ENCODE measurements around the gene HIVEP2.

The HIVEP2 gene

GRCh38 chr6:142787422-142787821 lies 157.6 kb downstream of the HIVEP2 start:
- DNase-seq (ENCODE audit: insufficient read length, low spot score), result no peak
- no peak for FAIRE-seq
- no peak for TF ChIP-seq POLR2A (IDR thresholded peaks at IDR 0.05; ENCODE audit: low read depth, low read length)
- no peak for TF ChIP-seq POLR2AphosphoS5 (IDR thresholded peaks at IDR 0.05; ENCODE audit: low read depth, low read length)
- TF ChIP-seq TAF1 (IDR thresholded peaks at IDR 0.05; ENCODE audit: low read depth, low read length), result no peak
- TF ChIP-seq SPI1 (IDR thresholded peaks at IDR 0.05; ENCODE audit: low read depth, low read length), result no peak
- no peak for TF ChIP-seq POU2F2 (IDR thresholded peaks at IDR 0.05; ENCODE audit: low read depth, low read length)
- TF ChIP-seq PAX5 (IDR thresholded peaks at IDR 0.05; ENCODE audit: insufficient read depth, low read length, severe bottlenecking), result no peak

GRCh38 chr6:142786476-142786875 lies 158.5 kb downstream of the HIVEP2 start:
- FAIRE-seq (no peak), DNase-seq (ENCODE audit: insufficient read length, low spot score) (no peak)
- TF ChIP-seq PAX5 (IDR thresholded peaks at IDR 0.05; ENCODE audit: insufficient read depth, low read length, severe bottlenecking), result no peak
- TF ChIP-seq POU2F2 (IDR thresholded peaks at IDR 0.05; ENCODE audit: low read depth, low read length), result no peak
- no peak for TF ChIP-seq POLR2AphosphoS5 (IDR thresholded peaks at IDR 0.05; ENCODE audit: low read depth, low read length)
- TF ChIP-seq POLR2A (IDR thresholded peaks at IDR 0.05; ENCODE audit: low read depth, low read length), result no peak
- TF ChIP-seq SPI1 (IDR thresholded peaks at IDR 0.05; ENCODE audit: low read depth, low read length), result no peak
- TF ChIP-seq TAF1 (IDR thresholded peaks at IDR 0.05; ENCODE audit: low read depth, low read length), result no peak

DNA sequence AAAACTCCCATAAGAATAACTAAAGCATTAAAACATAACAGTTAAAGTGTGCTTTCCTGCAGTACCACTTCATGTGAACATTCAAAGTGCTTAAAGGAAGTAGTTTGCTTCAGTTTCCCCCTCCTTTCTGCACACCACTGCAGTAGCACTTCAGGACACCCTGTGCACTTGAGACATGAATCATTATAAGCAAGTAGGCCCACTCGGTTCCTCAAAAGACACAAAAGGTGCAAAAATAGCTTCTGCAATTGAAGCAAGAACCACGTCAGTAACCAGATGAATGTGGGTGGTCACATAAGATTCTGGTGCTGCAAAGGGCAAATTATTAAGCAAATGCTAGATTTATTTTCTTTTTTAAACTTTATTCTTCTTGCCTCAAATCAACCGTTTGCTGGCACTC lies 160.6 kb downstream of the HIVEP2 start:
- TF ChIP-seq POLR2AphosphoS5 (IDR thresholded peaks at IDR 0.05; ENCODE audit: low read depth, low read length), result no peak
- TF ChIP-seq POLR2A (IDR thresholded peaks at IDR 0.05; ENCODE audit: low read depth, low read length), result no peak
- peak; percentile 21; the same call in 1 of the 2 replicates for TF ChIP-seq POU2F2 (IDR thresholded peaks at IDR 0.05; ENCODE audit: low read depth, low read length)
- no peak for TF ChIP-seq TAF1 (IDR thresholded peaks at IDR 0.05; ENCODE audit: low read depth, low read length)
- no peak for TF ChIP-seq PAX5 (IDR thresholded peaks at IDR 0.05; ENCODE audit: insufficient read depth, low read length, severe bottlenecking)
- peak; percentile 92 for TF ChIP-seq SPI1 (IDR thresholded peaks at IDR 0.05; ENCODE audit: low read depth, low read length)
- peak; percentile 21 for DNase-seq (ENCODE audit: insufficient read length, low spot score)
- FAIRE-seq, result peak; percentile 99

GRCh38 chr6:142783499-142783898 lies 161.5 kb downstream of the HIVEP2 start:
- FAIRE-seq, result no peak
- DNase-seq (ENCODE audit: insufficient read length, low spot score), result no peak
- TF ChIP-seq TAF1 (IDR thresholded peaks at IDR 0.05; ENCODE audit: low read depth, low read length), result no peak

DNA sequence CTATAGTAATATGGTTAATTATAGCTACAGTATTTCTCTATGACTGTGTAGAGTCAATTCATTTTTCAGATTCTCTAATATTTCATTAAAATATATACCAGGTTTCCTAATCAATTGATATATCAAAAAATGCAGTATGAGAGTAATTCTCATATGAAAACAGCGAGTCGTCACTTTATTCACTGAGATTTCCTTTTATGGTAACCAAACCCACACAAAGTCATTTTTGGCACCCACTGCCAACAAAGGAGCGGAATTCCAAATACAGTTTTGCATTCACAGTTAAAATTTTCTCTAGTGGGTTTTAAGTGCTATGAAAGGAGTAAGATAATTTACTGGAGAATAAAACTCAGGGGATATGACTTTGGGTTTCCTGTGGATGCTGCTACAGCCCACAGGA lies 163.8 kb downstream of the HIVEP2 start:
- no peak for FAIRE-seq
- no peak for DNase-seq (ENCODE audit: insufficient read length, low spot score)
- TF ChIP-seq PAX5 (IDR thresholded peaks at IDR 0.05; ENCODE audit: insufficient read depth, low read length, severe bottlenecking) (no peak), POLR2A (IDR thresholded peaks at IDR 0.05; ENCODE audit: low read depth, low read length) (no peak), POU2F2 (IDR thresholded peaks at IDR 0.05; ENCODE audit: low read depth, low read length) (no peak), POLR2AphosphoS5 (IDR thresholded peaks at IDR 0.05; ENCODE audit: low read depth, low read length) (no peak), TAF1 (IDR thresholded peaks at IDR 0.05; ENCODE audit: low read depth, low read length) (no peak), SPI1 (IDR thresholded peaks at IDR 0.05; ENCODE audit: low read depth, low read length) (no peak)

- DNase-seq (ENCODE audit: insufficient read length, low spot score), result no peak
These were observed 170.9 kb downstream of the HIVEP2 start for GRCh38 chr6:142773859-142774648.

GRCh38 chr6:142773324-142773723 lies 171.7 kb downstream of the HIVEP2 start:
- DNase-seq (ENCODE audit: insufficient read length, low spot score) (no peak), FAIRE-seq (no peak)
- TF ChIP-seq PAX5 (IDR thresholded peaks at IDR 0.05; ENCODE audit: insufficient read depth, low read length, severe bottlenecking) (no peak), SPI1 (IDR thresholded peaks at IDR 0.05; ENCODE audit: low read depth, low read length) (no peak), TAF1 (IDR thresholded peaks at IDR 0.05; ENCODE audit: low read depth, low read length) (no peak)

More at GRCh38 chr6:142773859-142774648, 170.9 kb downstream of the HIVEP2 start:
- peak; percentile 5 for FAIRE-seq
- TF ChIP-seq POLR2A (IDR thresholded peaks at IDR 0.05; ENCODE audit: low read depth, low read length), result no peak
- TF ChIP-seq SPI1 (IDR thresholded peaks at IDR 0.05; ENCODE audit: low read depth, low read length), result no peak
- no peak for TF ChIP-seq POLR2AphosphoS5 (IDR thresholded peaks at IDR 0.05; ENCODE audit: low read depth, low read length)
- no peak for TF ChIP-seq TAF1 (IDR thresholded peaks at IDR 0.05; ENCODE audit: low read depth, low read length)
- no peak for TF ChIP-seq PAX5 (IDR thresholded peaks at IDR 0.05; ENCODE audit: insufficient read depth, low read length, severe bottlenecking)
- TF ChIP-seq POU2F2 (IDR thresholded peaks at IDR 0.05; ENCODE audit: low read depth, low read length), result no peak

GRCh38 chr6:142771162-142771561 lies 173.8 kb downstream of the HIVEP2 start:
- FAIRE-seq (no peak), DNase-seq (ENCODE audit: insufficient read length, low spot score) (no peak)
- TF ChIP-seq POLR2AphosphoS5 (IDR thresholded peaks at IDR 0.05; ENCODE audit: low read depth, low read length) (no peak), SPI1 (IDR thresholded peaks at IDR 0.05; ENCODE audit: low read depth, low read length) (no peak), PAX5 (IDR thresholded peaks at IDR 0.05; ENCODE audit: insufficient read depth, low read length, severe bottlenecking) (no peak), POU2F2 (IDR thresholded peaks at IDR 0.05; ENCODE audit: low read depth, low read length) (no peak), POLR2A (IDR thresholded peaks at IDR 0.05; ENCODE audit: low read depth, low read length) (no peak), TAF1 (IDR thresholded peaks at IDR 0.05; ENCODE audit: low read depth, low read length) (no peak)

DNA sequence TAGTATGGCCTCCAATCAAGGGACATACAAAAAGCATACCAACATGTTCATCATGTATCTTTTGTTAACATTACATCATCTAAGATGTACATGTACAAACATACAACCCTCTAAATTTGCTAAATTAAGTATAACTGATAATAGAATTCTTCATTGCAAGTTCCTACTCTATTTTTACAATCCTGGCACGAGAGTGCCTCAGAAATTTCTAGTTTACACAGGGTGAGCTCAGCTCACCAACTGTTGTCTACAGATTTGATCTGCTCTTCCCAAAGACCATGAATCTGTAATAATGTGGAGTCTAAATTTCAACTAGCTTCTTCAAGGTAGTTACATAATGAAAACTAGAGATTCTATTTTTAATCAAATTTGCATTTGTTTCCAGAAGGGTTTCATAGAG lies 179.7 kb downstream of the HIVEP2 start:
- DNase-seq (ENCODE audit: insufficient read length, low spot score) (no peak), FAIRE-seq (no peak)
- TF ChIP-seq POLR2A (IDR thresholded peaks at IDR 0.05; ENCODE audit: low read depth, low read length) (no peak), POLR2AphosphoS5 (IDR thresholded peaks at IDR 0.05; ENCODE audit: low read depth, low read length) (no peak), POU2F2 (IDR thresholded peaks at IDR 0.05; ENCODE audit: low read depth, low read length) (no peak), TAF1 (IDR thresholded peaks at IDR 0.05; ENCODE audit: low read depth, low read length) (no peak), SPI1 (IDR thresholded peaks at IDR 0.05; ENCODE audit: low read depth, low read length) (no peak), PAX5 (IDR thresholded peaks at IDR 0.05; ENCODE audit: insufficient read depth, low read length, severe bottlenecking) (no peak)

DNA sequence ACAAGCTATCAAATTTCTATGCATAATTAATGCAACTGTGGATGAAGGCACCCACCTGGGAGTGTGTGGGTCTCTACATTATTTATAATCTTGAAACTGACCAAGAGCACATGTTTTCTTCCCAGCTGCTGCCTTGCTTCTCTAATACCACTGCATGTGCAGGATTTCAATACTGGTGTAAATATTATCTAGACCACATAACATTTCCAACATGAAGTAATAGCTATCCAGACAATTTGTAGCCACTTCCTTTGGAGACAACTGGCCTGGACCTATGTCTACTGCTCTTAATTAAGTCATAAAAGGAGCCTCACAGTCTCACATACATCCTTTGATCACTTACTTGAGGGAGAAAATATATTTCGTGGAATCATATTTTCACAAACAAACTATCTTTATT lies 180.7 kb downstream of the HIVEP2 start:
- TF ChIP-seq POU2F2 (IDR thresholded peaks at IDR 0.05; ENCODE audit: low read depth, low read length) (no peak), POLR2AphosphoS5 (IDR thresholded peaks at IDR 0.05; ENCODE audit: low read depth, low read length) (no peak), POLR2A (IDR thresholded peaks at IDR 0.05; ENCODE audit: low read depth, low read length) (no peak), PAX5 (IDR thresholded peaks at IDR 0.05; ENCODE audit: insufficient read depth, low read length, severe bottlenecking) (no peak), TAF1 (IDR thresholded peaks at IDR 0.05; ENCODE audit: low read depth, low read length) (no peak), SPI1 (IDR thresholded peaks at IDR 0.05; ENCODE audit: low read depth, low read length) (no peak)
- DNase-seq (ENCODE audit: insufficient read length, low spot score) (no peak), FAIRE-seq (peak; percentile 38)

Measured in GM12891 (cell line).